Stimulated activated CD8-positive, alpha-beta memory T cell treated with anti-CD3 and anti-CD28 coated beads, Interleukin-12 subunit alpha, Interleukin-12 subunit beta, amount 100 ng/mL, for 24 hours (primary cell): Measurements from ENCODE around the gene FAM219A.

Source experiments
- DNase-seq: peaks from one replicate; pipeline ENCODE4 v3.0.0-alpha.2; 2020; ENCODE audit errors: extremely low read depth

FAM219A gene

DNA sequence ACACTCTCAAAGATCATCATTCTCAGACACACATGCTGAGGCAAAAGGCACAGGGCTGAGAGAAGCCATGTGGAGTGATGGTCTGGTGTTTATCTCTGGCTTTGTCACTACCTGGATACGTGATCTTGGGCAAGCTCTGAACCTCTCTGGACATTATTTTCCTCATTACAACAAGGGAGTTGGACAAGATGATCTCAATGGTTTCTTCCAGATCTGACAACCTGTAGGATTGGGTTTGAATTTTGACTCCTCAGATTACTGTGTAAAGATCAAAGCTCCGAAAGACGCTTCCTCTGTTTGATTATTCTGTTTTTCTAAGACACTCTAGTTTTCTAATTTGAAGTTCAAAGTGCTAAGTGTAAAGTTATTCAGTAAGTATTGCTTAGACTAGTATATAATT is 109.0 kb downstream of the FAM219A start:
- DNase-seq, result no peak
